Epithelial cell of esophagus (primary cell): ENCODE results near the gene RPA3.
A peak's percentile ranks its signal among the peaks of the same experiment; 100 is the strongest.

Experiments used
- DNase-seq: peaks from one replicate; pipeline ENCODE4 v3.0.0; 2010; ENCODE audit warnings: low read depth
- H3K4me3 ChIP-seq: 2 replicates; pipeline ENCODE4 v1.5.1; 2011; ENCODE audit warnings: mild to moderate bottlenecking, low read length, control low read depth
- CTCF ChIP-seq: IDR thresholded peaks from 2 replicates; pipeline ENCODE4 v1.5.1; 2011; ENCODE audit warnings: low read depth, mild to moderate bottlenecking, low read length, control low read depth, inconsistent platforms; ENCODE audit not compliant: insufficient read depth; ENCODE audit errors: missing control alignments

Gene RPA3

GRCh38 chr7:7718492-7718891 lies at the start of gene RPA3:
Gene RPA3, minus strand, starts transcription at chr7:7718607. Its CDS starts 78,189 bp downstream, at chr7:7640418.
- TF ChIP-seq CTCF = no peak
- DNase-seq = no peak
- H3K4me3 ChIP-seq = no peak within 1 kb of the TSS

DNA sequence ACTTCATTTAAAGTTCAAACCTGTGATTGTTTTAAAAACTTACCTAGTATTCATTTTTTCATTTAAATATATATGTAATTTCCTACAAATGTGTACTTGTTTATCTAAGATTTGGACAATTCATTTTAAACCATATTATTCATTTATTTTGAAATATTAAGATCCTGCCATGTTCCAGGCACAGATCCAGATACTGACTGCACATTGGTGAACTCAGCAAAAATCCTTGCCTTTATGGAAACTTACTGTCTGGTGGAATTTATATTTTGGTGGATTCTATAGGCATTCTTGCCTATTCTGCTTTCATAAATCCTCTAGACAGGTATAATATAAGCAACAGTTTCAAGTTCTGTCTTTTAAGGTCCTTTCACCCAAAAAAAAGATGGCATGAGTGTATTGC lies 48.3 kb upstream of the RPA3 start:
- no peak for TF ChIP-seq CTCF
- no peak for DNase-seq

GRCh38 chr7:7765422-7765821 lies 47.0 kb upstream of the RPA3 start:
- DNase-seq = peak; percentile 84
- H3K4me3 ChIP-seq = no peak overlapping the region
- no peak for TF ChIP-seq CTCF

More for the DNA sequence above, 48.3 kb upstream of the RPA3 start:
- H3K4me3 ChIP-seq = no peak overlapping the region

DNA sequence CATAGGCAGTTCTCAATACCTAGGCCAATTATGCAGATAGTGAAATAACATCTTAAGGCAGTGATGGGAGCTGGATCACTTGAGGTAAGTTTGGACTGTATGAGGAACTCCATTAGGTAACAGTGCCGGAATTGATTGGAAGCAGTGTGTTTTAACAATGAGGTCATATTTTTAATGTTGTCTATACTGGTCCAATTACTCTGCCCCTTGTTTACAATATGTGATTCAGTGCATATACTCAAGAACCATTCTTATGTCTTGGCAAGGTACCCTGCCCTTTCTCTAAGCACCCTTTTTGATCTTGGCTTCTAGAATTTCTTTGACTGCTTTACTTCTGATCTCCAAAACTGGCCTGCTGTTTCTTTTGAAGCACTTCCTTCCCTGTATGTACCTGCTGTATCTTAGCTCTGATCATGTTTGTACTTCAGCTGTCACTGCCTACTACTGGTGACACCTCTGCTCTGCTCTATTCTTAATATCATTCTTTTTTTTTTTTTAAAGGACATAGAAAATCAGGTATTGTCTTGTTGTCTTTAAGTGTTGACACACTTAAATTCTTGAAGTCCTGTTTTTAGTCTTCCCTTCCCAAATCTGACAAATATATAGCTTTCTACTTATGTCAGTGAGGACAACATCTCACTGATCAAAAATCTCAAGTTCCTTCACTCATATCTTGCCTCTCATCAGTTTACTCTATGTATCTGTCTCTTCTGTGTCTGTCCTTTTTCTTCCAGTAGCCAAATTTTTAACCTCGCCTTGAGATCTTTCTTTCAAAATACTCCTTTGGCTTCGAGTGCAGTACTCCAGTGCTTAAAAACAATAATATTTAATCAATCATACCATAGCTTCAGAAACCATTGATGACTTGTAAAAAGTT lies 46.4 kb upstream of the RPA3 start:
- no peak for TF ChIP-seq CTCF
- DNase-seq = peak; percentile 54
- H3K4me3 ChIP-seq = no peak overlapping the region

GRCh38 chr7:7761974-7762779 lies 43.8 kb upstream of the RPA3 start:
- peak; percentile 90 for DNase-seq
- no peak for TF ChIP-seq CTCF
- peak overlapping the region; percentile 49 for H3K4me3 ChIP-seq

DNA sequence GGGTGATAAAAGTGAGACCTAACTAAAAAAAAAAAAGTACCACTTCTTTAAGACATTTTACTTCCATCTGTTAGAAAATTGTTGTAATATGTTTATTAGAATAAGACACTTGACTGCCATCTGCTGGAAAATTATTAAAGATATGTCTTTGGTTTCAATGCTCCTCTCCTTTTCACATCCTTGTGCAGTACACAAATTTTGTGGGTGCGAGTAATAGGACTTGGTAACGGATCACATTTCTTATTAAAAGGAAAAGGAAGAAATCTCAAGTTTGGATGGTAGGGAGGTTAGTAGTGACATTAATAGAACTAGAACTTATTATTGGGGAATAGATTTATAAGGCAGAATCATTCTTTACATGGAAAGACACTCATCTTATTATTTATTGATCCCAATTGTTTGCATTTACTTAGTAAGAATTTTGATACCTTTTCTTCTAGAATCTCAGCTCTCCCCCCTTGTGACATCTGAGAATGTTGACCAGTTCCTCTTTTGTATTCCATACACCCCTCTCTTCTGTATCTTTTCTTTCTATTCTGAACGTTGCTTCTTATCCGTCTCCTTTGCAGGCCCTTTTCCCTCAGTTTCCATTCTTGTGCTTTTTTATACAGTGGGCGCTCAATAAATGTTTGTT lies 43.0 kb upstream of the RPA3 start:
- peak overlapping the region; percentile 49 for H3K4me3 ChIP-seq
- peak; percentile 68 for DNase-seq
- peak; percentile 32 for TF ChIP-seq CTCF
